ENCODE results near the gene ASIP.

GRCh38 chr20:34283844-34284243 lies 42.6 kb downstream of the ASIP start:
- TF ChIP-seq CTCF (IDR thresholded peaks at IDR 0.05) (no peak), POLR2A (IDR thresholded peaks at IDR 0.05) (no peak), POLR2AphosphoS5 (IDR thresholded peaks at IDR 0.05; ENCODE audit: insufficient read depth in 1 of 2, low read depth in 1 of 2) (no peak)
